GM18867 (cell line): Measurements from ENCODE around the gene TUBGCP6.

Source experiments
- ATAC-seq: cut with Tn5 transposase; IDR thresholded peaks from one replicate; pipeline ENCODE4 v1.9.1; 2021; ENCODE audit warnings: mild to moderate bottlenecking, moderate library complexity; ENCODE audit not compliant: unreplicated experiment

The TUBGCP6 gene, protein sequence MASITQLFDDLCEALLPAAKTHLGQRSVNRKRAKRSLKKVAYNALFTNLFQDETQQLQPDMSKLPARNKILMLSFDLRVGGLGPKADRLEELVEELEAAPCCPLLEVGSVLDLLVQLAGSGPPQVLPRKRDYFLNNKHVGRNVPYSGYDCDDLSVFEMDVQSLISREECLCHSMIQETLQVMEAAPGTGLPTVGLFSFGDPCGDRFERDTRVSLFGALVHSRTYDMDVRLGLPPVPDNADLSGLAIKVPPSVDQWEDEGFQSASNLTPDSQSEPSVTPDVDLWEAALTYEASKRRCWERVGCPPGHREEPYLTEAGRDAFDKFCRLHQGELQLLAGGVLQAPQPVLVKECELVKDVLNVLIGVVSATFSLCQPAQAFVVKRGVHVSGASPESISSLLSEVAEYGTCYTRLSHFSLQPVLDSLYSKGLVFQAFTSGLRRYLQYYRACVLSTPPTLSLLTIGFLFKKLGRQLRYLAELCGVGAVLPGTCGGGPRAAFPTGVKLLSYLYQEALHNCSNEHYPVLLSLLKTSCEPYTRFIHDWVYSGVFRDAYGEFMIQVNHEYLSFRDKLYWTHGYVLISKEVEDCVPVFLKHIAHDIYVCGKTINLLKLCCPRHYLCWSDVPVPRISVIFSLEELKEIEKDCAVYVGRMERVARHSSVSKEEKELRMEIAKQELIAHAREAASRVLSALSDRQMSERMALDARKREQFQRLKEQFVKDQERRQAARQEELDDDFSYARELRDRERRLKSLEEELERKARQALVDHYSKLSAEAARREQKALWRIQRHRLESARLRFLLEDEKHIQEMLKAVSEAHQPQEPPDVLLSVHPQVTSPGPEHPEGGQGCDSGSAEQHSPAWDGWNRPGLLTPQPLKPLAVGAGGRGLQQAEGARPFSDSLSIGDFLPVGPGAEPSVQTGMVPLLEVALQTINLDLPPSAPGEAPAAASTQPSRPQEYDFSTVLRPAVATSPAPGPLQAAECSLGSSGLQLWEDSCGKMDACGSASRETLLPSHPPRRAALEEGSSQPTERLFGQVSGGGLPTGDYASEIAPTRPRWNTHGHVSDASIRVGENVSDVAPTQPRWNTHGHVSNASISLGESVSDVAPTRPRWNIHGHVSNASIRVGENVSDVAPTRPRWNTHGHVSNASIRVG (N-terminal part only)

DNA sequence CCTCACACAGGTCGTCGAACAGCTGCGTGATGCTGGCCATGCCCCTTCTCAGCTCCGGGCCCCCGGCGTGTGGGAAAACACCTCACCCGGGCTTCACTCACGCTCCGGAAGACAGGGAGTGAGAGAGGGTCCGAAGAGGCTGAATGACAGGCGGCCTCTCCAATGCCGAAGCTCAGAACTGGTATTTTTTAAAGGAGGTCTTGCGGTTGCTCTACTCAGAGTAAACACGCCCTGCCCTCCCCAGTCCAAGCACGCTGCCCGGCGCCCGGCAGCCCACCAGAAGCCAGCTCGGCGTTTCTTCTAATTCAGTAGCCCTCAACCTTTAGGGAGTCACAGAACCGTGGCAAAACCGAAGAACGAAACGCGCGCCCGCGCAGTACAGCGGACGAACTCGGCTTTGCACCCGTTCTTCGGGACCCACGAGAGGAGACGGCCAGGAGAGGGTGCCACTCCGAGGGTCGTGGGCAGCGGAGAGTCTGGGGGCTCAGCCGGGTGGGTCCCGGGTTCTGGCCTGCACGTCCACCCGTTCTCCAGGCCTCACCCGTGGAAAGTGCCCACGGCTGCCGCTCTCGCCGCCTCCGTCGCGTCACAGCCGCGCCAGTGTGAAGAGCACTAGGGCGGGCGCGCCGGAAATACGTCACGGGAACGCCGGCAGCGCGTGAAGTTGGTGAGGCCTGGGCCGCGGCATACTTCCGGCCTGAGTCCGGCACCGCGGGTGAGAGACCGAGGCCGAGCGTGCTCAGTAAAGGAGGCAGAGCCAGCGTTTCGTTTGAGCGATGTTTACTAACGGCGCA, at the start of gene TUBGCP6:
Gene TUBGCP6 (minus strand): TSS at position 604 of the 794 bp plus-strand sequence. CDS start 564 bp downstream, at position 40.
- peak; percentile 56 for ATAC-seq

DNA sequence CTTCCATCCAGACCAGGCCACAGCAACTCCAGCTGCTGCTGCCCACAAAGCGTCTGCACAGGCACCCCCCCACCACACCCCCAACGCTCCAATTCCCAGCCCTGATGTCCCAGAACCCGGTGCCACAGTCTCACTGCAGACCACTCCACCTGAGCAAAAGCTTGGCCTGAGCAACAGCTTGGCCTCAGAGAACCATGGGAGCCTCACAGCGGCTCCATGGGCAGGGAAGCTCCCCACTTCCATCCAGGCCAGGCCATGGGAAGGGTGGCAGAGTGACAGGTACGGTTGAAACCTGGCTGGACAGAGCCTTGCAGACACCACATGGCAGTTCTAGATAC, 49.5 kb upstream of the TUBGCP6 start:
- no peak for ATAC-seq

GRCh38 chr22:50293441-50294318, 48.9 kb upstream of the TUBGCP6 start:
- no peak for ATAC-seq

DNA sequence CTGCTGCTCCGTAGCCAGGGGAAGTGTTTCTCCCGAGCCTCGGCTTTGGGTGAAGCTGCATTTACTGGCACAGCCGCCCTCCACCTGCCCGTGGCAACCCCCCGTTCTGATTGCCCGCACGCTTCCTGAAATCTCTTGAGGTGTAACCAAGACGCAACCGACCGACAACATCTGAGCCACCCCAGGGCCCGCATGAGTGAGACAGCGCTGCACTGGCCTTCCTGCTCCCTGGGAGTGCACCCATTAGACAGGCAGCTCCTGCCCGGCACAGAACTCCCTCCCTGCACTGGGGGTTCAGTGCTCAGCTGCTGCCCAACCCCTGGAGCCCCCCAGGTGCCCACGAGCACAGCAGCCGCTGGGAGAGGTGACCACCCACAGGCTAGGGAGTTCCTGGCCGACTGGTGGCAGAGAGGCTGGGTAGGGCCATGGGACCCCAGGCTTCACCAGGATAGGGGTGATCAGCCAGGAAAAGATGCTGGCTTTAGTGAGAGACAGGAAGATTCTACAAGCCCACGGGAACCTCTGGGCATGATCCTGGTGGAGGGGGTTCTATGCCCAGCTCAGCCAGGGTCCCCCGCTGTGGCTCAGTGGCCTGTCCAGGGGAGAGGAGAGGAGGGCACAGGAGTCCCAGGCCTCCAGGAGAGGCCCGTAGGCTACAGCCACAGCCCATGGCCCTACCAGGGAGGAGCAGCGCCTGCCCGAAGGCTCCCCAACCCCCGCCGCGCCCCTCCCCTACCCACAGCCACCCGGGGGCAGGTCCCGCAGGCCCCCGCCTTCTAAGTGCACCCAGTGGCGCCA, 48.0 kb upstream of the TUBGCP6 start:
- ATAC-seq = no peak

GRCh38 chr22:50289942-50290630, 45.3 kb upstream of the TUBGCP6 start:
- ATAC-seq = no peak

GRCh38 chr22:50289151-50289941, 44.5 kb upstream of the TUBGCP6 start:
- no peak for ATAC-seq

GRCh38 chr22:50287731-50288130, 42.9 kb upstream of the TUBGCP6 start:
- ATAC-seq = no peak

DNA sequence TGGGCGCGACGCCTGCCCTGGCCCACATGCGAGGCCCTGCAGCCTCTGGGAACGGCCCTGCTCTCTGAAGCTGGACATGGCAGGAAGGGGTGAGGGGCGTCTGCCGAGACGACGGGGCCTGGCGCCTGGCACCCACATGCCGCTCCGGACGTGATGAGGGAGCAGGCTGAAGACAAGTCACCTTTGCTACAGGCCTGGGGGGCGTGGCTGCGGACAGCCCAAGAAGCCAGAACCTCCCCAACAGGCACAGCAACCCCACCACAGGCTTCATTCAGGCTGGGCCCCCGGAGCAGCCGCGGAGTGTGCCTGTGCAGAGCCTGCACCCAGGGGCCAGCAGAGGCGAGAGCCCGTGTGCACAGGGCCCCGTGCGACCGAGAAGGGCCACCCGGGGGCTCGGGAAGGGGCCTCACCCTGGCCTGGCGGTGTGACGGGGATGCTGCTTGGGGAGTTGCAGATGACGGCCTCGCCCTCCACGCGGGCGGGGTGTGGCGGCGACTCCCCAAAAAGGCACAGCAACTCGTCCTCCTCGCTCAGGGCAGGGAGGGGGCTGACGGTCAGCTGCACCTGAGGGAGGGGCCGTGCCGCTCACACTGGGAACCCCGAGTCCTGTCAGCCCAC, 42.0 kb upstream of the TUBGCP6 start:
- ATAC-seq = no peak

DNA sequence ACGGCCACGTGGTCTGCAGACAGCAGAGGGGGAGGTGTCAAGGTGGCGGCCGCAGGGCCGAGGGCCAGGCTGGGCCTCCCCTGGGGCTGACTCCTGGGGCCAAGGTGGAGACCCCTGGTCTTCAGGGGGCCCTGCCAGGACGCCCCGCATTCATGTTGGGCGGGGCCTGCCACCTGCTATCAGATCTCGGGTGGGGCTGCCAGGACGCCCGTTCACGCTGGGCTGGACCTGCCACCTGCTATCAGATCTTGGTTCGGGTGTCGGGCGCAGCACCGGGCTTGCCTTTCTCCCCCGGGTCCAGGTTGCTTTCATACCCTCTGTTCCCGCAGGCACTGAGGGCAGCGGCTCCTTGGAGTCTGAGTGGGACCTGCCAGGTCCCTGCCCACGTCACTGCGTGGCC, 41.5 kb upstream of the TUBGCP6 start:
- ATAC-seq = no peak

DNA sequence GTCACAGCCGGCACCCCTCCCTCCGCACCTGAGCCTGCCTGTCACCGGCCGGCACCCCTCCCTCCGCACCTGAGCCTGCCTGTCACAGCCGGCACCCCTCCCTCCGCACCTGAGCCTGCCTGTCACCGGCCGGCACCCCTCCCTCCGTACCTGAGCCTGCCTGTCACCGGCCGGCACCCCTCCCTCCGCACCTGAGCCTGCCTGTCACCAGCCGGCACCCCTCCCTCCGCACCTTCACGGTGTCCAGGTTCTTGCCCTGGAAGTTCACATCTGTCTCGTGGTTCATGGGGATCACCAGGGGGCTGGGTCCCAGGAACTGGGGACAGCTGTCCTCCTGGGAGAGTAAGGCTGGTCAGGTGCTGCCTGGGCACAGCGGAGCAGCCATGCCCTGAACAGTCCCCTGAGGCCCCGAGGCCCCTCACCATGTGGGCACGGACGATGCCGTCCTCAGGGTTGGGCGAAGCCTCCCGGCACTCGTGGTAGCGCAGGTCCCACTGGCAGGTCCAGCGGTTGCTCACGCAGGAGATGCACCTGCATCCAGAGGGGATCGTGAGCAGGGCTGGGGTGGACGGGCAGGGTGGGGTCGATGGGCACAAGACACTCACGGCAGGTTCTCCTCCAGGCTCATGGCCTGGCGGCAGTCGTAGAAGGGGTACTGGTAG, 40.9 kb upstream of the TUBGCP6 start:
- no peak for ATAC-seq

GRCh38 chr22:50284479-50284878, 39.7 kb upstream of the TUBGCP6 start:
- no peak for ATAC-seq

DNA sequence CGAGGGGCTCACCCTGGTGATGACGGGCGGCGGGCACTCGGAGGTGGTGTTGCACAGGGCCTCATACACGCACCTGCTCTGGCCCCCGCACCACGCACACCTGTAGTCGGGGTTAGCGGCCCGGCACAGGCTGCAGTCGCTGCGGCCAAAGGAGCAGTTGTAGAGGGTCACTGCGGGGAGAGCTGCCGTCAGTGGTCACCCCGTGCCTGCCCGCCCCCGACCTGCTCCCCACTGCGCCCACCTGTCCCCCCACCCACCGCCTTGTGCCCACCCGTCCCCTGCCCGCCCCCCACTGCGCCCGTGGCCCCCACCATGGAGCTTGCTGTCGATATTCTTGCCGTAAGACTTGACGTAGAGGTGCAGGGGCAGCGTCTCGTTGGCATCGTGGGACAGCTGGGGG, 39.0 kb upstream of the TUBGCP6 start:
- no peak for ATAC-seq

GRCh38 chr22:50282361-50283155, 37.7 kb upstream of the TUBGCP6 start:
- no peak for ATAC-seq

GRCh38 chr22:50281957-50282356, 37.1 kb upstream of the TUBGCP6 start:
- no peak for ATAC-seq

DNA sequence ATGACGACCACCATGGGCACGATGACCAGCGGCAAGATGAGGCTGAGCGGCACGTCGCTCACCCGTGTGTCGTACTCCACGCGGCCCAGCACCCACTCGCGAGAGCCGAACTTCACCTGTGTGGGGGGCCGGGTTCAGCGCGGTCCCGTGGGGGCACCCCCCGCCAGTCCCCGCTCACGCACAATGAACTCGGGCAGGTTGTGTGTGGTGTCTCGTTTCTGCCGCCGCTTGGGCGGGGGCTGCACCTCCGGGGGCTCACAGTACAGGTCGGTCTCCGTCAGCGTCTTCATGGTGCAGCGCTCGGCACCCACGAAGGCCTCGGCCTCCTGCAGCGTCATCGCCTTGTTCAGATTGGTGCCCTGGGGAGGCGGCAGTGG, 36.5 kb upstream of the TUBGCP6 start:
- ATAC-seq = no peak
